HEK293 (cell line): ENCODE data around the gene GART.

Experiments used
- CTCF ChIA-PET: fragments of 350-600 bp; formaldehyde crosslinking; extraction: SDS; loops from one replicate; lab custom pipeline; 2021; ENCODE audit warnings: antibody characterized with exemption; lab: Yijun Ruan, JAX
- POLR2A ChIA-PET: fragments of 300-600 bp; formaldehyde crosslinking; extraction: SDS; loops from one replicate; lab custom pipeline; 2020; ENCODE audit warnings: antibody characterized with exemption, inconsistent platforms; lab: Yijun Ruan, JAX
- H3K27ac ChIP-seq: fragments of 200-500 bp; sonication (Bioruptor generic); 2 replicates; pipeline ENCODE4 v1.5.1; 2014; ENCODE audit warnings: low read depth, low read length, control low read depth, inconsistent platforms; ENCODE audit errors: extremely low read depth
- H3K36me3 ChIP-seq, 2 experiments: fragments of 200-500 bp in 1 of 2; sonication (Bioruptor generic) in 1 of 2; 1 replicate in 1 of 2; 2 replicates in 1 of 2; pipeline ENCODE4 v1.5.1; 2014 to 2017; ENCODE audit warnings: inconsistent platforms in 2 of 2, low read length in 2 of 2; ENCODE audit not compliant: control insufficient read depth in 2 of 2, insufficient read depth in 1 of 2
- H3K4me1 ChIP-seq: fragments of 200-500 bp; sonication (Bioruptor generic); 2 replicates; pipeline ENCODE4 v1.5.1; 2014; ENCODE audit warnings: mild to moderate bottlenecking, low read length, inconsistent platforms; ENCODE audit not compliant: control insufficient read depth, insufficient read depth
- H3K4me3 ChIP-seq: 2 replicates; pipeline ENCODE4 v1.5.1; 2011; ENCODE audit warnings: low read depth, mild to moderate bottlenecking, control low read depth, low read length, moderate library complexity
- H3K9me3 ChIP-seq: fragments of 200-500 bp; sonication (Bioruptor generic); 2 replicates; pipeline ENCODE4 v1.5.1; 2014; ENCODE audit warnings: low read depth, low read length, inconsistent platforms; ENCODE audit not compliant: control insufficient read depth, insufficient read depth
- KLF1 ChIP-seq: fragments of 450-650 bp; formaldehyde crosslinking; IDR thresholded peaks from 2 replicates; pipeline ENCODE4 v1.5.1; 2016; ENCODE audit warnings: missing biosample characterization, missing genetic modification characterization
- KLF8 ChIP-seq: fragments of 450-650 bp; formaldehyde crosslinking; IDR thresholded peaks from 2 replicates; pipeline ENCODE4 v1.5.1; 2016; ENCODE audit warnings: missing biosample characterization, missing genetic modification characterization
- PRDM2 ChIP-seq: fragments of 450-650 bp; formaldehyde crosslinking; IDR thresholded peaks from 2 replicates; pipeline ENCODE4 v1.5.1; 2016; ENCODE audit warnings: missing biosample characterization, missing genetic modification characterization, borderline replicate concordance
- REPIN1 ChIP-seq: fragments of 450-650 bp; formaldehyde crosslinking; IDR thresholded peaks from 2 replicates; pipeline ENCODE4 v1.5.1; 2017; ENCODE audit warnings: missing biosample characterization, missing genetic modification characterization, low read depth
- TCF7L2 ChIP-seq: IDR thresholded peaks from 2 replicates; pipeline ENCODE4 v1.6.1; 2011; ENCODE audit warnings: low read depth, mild to moderate bottlenecking, inconsistent platforms, low read length, moderate library complexity, borderline replicate concordance
- ZBTB26 ChIP-seq: fragments of 450-650 bp; formaldehyde crosslinking; optimal IDR thresholded peaks from 2 replicates; pipeline ENCODE3; 2016; ENCODE audit warnings: missing biosample characterization, mild to moderate bottlenecking, missing genetic modification characterization
- ZBTB44 ChIP-seq: fragments of 450-650 bp; IDR thresholded peaks from 2 replicates; pipeline ENCODE4 v1.5.1; 2018; ENCODE audit warnings: missing biosample characterization, mild to moderate bottlenecking, missing genetic modification characterization
- ZFP69B ChIP-seq: fragments of 450-650 bp; formaldehyde crosslinking; IDR thresholded peaks from 2 replicates; pipeline ENCODE4 v1.5.1; 2016; ENCODE audit warnings: missing biosample characterization, missing genetic modification characterization
- ZNF112 ChIP-seq: fragments of 450-650 bp; formaldehyde crosslinking; IDR thresholded peaks from 2 replicates; pipeline ENCODE4 v1.5.0; 2017; ENCODE audit warnings: missing biosample characterization, missing genetic modification characterization
- ZNF138 ChIP-seq: fragments of 450-650 bp; formaldehyde crosslinking; IDR thresholded peaks from 2 replicates; pipeline ENCODE4 v1.5.1; 2016; ENCODE audit warnings: missing biosample characterization, missing genetic modification characterization, borderline replicate concordance
- ZNF146 ChIP-seq: fragments of 450-650 bp; formaldehyde crosslinking; IDR thresholded peaks from 2 replicates; pipeline ENCODE4 v1.5.1; 2016; ENCODE audit warnings: missing biosample characterization, missing genetic modification characterization
- ZNF174 ChIP-seq: fragments of 450-650 bp; formaldehyde crosslinking; IDR thresholded peaks from 2 replicates; pipeline ENCODE4 v1.5.0; 2017; ENCODE audit warnings: missing biosample characterization, mild to moderate bottlenecking, missing genetic modification characterization
- ZNF214 ChIP-seq: fragments of 450-650 bp; formaldehyde crosslinking; IDR thresholded peaks from 2 replicates; pipeline ENCODE4 v1.5.1; 2017; ENCODE audit warnings: missing biosample characterization, mild to moderate bottlenecking, missing genetic modification characterization, borderline replicate concordance
- ZNF239 ChIP-seq: fragments of 450-650 bp; formaldehyde crosslinking; IDR thresholded peaks from 2 replicates; pipeline ENCODE4 v1.5.1; 2016; ENCODE audit warnings: missing biosample characterization, missing genetic modification characterization
- ZNF302 ChIP-seq: fragments of 450-650 bp; formaldehyde crosslinking; IDR thresholded peaks from 2 replicates; pipeline ENCODE4 v1.5.1; 2016; ENCODE audit warnings: missing biosample characterization, missing genetic modification characterization, low read depth
- ZNF324 ChIP-seq: fragments of 450-650 bp; formaldehyde crosslinking; IDR thresholded peaks from 2 replicates; pipeline ENCODE4 v1.5.1; 2016; ENCODE audit warnings: missing biosample characterization, missing genetic modification characterization
- ZNF514 ChIP-seq: fragments of 450-650 bp; formaldehyde crosslinking; IDR thresholded peaks from 2 replicates; pipeline ENCODE4 v1.5.1; 2016; ENCODE audit warnings: missing biosample characterization, missing genetic modification characterization
- ZNF555 ChIP-seq: fragments of 450-650 bp; formaldehyde crosslinking; conservative IDR thresholded peaks from 2 replicates; pipeline ENCODE4 v1.5.1; 2017; ENCODE audit warnings: missing biosample characterization, mild to moderate bottlenecking, missing genetic modification characterization, inconsistent platforms
- ZNF560 ChIP-seq: fragments of 450-650 bp; formaldehyde crosslinking; IDR thresholded peaks from 2 replicates; pipeline ENCODE4 v1.5.1; 2017; ENCODE audit warnings: missing biosample characterization, missing genetic modification characterization, borderline replicate concordance
- ZNF664 ChIP-seq: fragments of 450-650 bp; formaldehyde crosslinking; IDR thresholded peaks from 2 replicates; pipeline ENCODE4 v1.5.1; 2016; ENCODE audit warnings: missing biosample characterization, missing genetic modification characterization
- ZNF692 ChIP-seq: fragments of 450-650 bp; formaldehyde crosslinking; IDR thresholded peaks from 2 replicates; pipeline ENCODE4 v1.5.1; 2016; ENCODE audit warnings: missing biosample characterization, missing genetic modification characterization
- ZSCAN5A ChIP-seq: fragments of 450-650 bp; formaldehyde crosslinking; IDR thresholded peaks from 2 replicates; pipeline ENCODE4 v1.5.1; 2016; ENCODE audit warnings: missing biosample characterization, missing genetic modification characterization

GART gene

GRCh38 chr21:33541756-33542639 is at the start of gene GART (continued):
- TF ChIP-seq ZBTB44 (tag by site-specific recombination) (peak; percentile 48; the same call in 1 of the 2 replicates), ZNF214 (tag by site-specific recombination) (no peak), ZNF146 (peak; percentile 19; the same call in 1 of the 2 replicates), ZBTB26 (tag by site-specific recombination) (peak; percentile 97), ZNF555 (tag by site-specific recombination) (no peak), KLF8 (peak; percentile 91), ZNF112 (no peak), KLF1 (tag by site-specific recombination) (peak; percentile 90), ZFP69B (tag by site-specific recombination) (no peak), ZNF692 (peak; percentile 68), ZSCAN5A (tag by site-specific recombination) (peak; percentile 48), ZNF324 (peak; percentile 32; the same call in 1 of the 2 replicates), REPIN1 (tag by site-specific recombination) (peak; percentile 79; the same call in 1 of the 2 replicates)

GRCh38 chr21:33588485-33589335 is 46.8 kb upstream of the GART start, which contains the start of gene DONSON:
TSS of gene DONSON (minus strand) at chr21:33588684. CDS start at chr21:33588641, 43 bp downstream.
- ChIA-PET POLR2A (interaction anchor here (0.5 to 2.4 kb wide), 23 partner anchors 8 to 314 kb away, joined by 3 to 20 read pairs (median 5); partner anchors contain the start of genes DNAJC28, IFNAR1, ITSN1 and SON), CTCF (interaction anchor here (0.6 to 7.4 kb wide), 7 partner anchors 9 to 967 kb away, joined by 3 to 79 read pairs (median 3); no protein-coding TSS in a partner anchor)
- Histone ChIP-seq H3K4me3 (peak within 1 kb of the TSS; percentile 69), H3K9me3 (no peaks in the 10 kb centered on the region), H3K36me3 (peaks cover 27 to 35% of the 10 kb centered on the region in 2 experiments), H3K27ac (peak within 1 kb of the TSS; percentile 89), H3K4me1 (peaks cover 4% of the 10 kb centered on the region; the same call in 1 of the 2 replicates)
- TF ChIP-seq ZNF239 (tag by site-specific recombination) (no peak), ZNF174 (tag by site-specific recombination) (no peak), ZNF138 (tag by site-specific recombination) (no peak), ZNF560 (tag by site-specific recombination) (no peak), TCF7L2 (no peak), ZNF514 (no peak), ZNF302 (no peak), PRDM2 (tag by site-specific recombination) (no peak), ZNF664 (tag by site-specific recombination) (no peak)
